Breast epithelium (tissue), 4 donors: Measurements from ENCODE around the gene NPC2. TPM values are rescaled to one million over a fixed set of nuclear protein-coding genes. Genes with fewer than 3 reads are reported as not detected.

ENCODE experiments used
- DNase-seq, 2 donors: peaks; one replicate each; pipeline ENCODE4 v3.0.0-alpha.2; 2019; ENCODE audit warnings: low spot score in 2 of 2
- H3K27ac ChIP-seq, 2 donors: fragments of 200-600 bp; sonication (generic) in 1 of 2; one replicate each; pipeline ENCODE4 v1.5.1; 2016 to 2019; ENCODE audit warnings: mild to moderate bottlenecking in 1 of 2
- H3K27me3 ChIP-seq, 2 donors: fragments of 200-600 bp; sonication (generic) in 1 of 2; one replicate each; pipeline versions ENCODE4 v1.5.1 to v1.6.0; 2017 to 2019; ENCODE audit warnings: control low read depth in 1 of 2, mild to moderate bottlenecking in 1 of 2
- H3K36me3 ChIP-seq: fragments of 200-600 bp; one replicate; pipeline ENCODE4 v1.5.1; 2019
- H3K4me1 ChIP-seq, 2 donors: fragments of 200-600 bp; sonication (generic); one replicate each; pipeline ENCODE4 v1.5.1; 2016 to 2019; ENCODE audit warnings: control low read depth in 1 of 2
- H3K4me3 ChIP-seq, 3 donors: fragments of 200-600 bp; sonication (generic); 1 replicate in 2 of 3; 2 replicates in 1 of 3; pipeline ENCODE4 v1.5.1; 2016 to 2019; ENCODE audit warnings: mild to moderate bottlenecking in 3 of 3, moderate library complexity in 2 of 3
- H3K9me3 ChIP-seq, 2 donors: fragments of 200-600 bp; sonication (generic) in 1 of 2; one replicate each; pipeline ENCODE4 v1.5.1; 2016 to 2019; ENCODE audit warnings: control low read depth in 1 of 2
- CTCF ChIP-seq, 3 donors: fragments of 450-650 bp; IDR thresholded peaks; one replicate each; pipeline ENCODE4 v1.5.1; 2016 to 2017; ENCODE audit warnings: antibody characterized with exemption in 3 of 3, mild to moderate bottlenecking in 3 of 3, moderate library complexity in 3 of 3
- POLR2A ChIP-seq: fragments of 450-650 bp; IDR thresholded peaks from one replicate; pipeline ENCODE4 v1.6.1; 2016; ENCODE audit warnings: antibody characterized with exemption, mild to moderate bottlenecking, moderate library complexity
- POLR2AphosphoS5 ChIP-seq, 3 donors: sonication (generic); formaldehyde crosslinking; IDR thresholded peaks; one replicate each; pipeline ENCODE4 v1.6.1; 2017; ENCODE audit warnings: antibody characterized with exemption in 3 of 3
- intact Hi-C: fragments of 100-400 bp; cut with DNase I; formaldehyde crosslinking; loops from one replicate; pipeline ENCODE4 v1.15.1; 2023; ENCODE audit warnings: low total_unique reads
- total RNA-seq, 3 donors: library from RNA; depleted of rRNA; stranded (reverse); fragments of >200 nt; gene quantifications; one replicate each; pipeline ENCODE4 v1.1.0, GENCODE V29; 2016

Gene NPC2
- total RNA-seq, 3 donors from 2014 or later = 277 to 663 (median 594) TPM

DNA sequence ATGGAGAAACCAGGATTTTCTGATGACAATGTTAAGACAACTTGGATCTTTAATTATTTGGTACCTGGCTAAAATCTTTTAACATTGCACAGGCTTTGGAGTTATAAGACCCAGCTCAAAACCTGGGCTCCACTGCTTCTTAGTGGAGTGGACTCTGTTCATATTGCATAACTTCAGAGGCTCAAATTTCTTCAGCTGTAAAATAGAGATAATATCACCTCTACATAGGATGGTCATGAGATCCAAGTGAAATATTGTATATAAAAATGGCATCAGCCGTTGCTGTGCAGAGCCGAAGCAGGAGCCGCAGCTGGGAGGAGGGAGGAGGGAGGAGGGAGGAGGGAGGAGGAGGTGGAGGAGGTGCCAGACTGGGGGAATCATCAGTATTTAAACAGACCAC lies 10.5 kb downstream of the NPC2 start:
- Histone ChIP-seq H3K36me3 (peaks cover 17% of the 10 kb centered on the region), H3K9me3 (no peaks in the 10 kb centered on the region), H3K4me3 (no peak overlapping the region), H3K27me3 (no peaks in the 10 kb centered on the region), H3K27ac (no peak overlapping the region), H3K4me1 (no peaks in the 10 kb centered on the region)
- DNase-seq = no peak
- intact Hi-C loops = loop anchor here (10.0 kb wide), 1 partner anchor 128 kb away; no protein-coding TSS in a partner anchor
- TF ChIP-seq POLR2AphosphoS5 (IDR thresholded peaks at IDR 0.05) = no peak
- TF ChIP-seq CTCF (IDR thresholded peaks at IDR 0.05) = no peak
- TF ChIP-seq POLR2A = no peak

DNA sequence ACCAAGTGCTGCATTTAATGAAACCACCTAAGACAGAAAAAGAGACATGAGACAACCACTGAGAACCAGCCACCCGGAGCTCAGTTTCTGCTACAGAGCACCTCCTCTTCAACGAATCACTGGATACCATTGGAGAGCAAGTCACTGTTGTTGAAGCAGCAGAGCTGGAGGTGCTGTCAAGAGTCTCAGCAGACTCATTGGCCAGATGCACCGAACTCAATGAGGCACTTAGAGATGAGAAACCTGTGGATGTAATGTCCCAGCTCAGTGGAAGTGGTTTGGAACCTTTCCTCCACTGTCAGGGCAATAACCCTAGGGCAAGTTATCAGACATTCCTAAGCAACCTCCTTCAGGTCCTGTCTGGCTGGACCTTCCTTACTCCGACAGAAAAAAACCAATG lies 13.1 kb downstream of the NPC2 start:
- H3K4me1 ChIP-seq = no peaks in the 10 kb centered on the region
- H3K27ac ChIP-seq = no peak overlapping the region
- no peak for DNase-seq
- no peak overlapping the region for H3K4me3 ChIP-seq
- TF ChIP-seq POLR2A (no peak), CTCF (IDR thresholded peaks at IDR 0.05) (no peak), POLR2AphosphoS5 (IDR thresholded peaks at IDR 0.05) (no peak)
- no peaks in the 10 kb centered on the region for H3K9me3 ChIP-seq
- H3K27me3 ChIP-seq = no peaks in the 10 kb centered on the region
- H3K36me3 ChIP-seq = peaks cover 17% of the 10 kb centered on the region
- intact Hi-C loops = loop anchor here (10.0 kb wide), 1 partner anchor 125 kb away; no protein-coding TSS in a partner anchor

DNA sequence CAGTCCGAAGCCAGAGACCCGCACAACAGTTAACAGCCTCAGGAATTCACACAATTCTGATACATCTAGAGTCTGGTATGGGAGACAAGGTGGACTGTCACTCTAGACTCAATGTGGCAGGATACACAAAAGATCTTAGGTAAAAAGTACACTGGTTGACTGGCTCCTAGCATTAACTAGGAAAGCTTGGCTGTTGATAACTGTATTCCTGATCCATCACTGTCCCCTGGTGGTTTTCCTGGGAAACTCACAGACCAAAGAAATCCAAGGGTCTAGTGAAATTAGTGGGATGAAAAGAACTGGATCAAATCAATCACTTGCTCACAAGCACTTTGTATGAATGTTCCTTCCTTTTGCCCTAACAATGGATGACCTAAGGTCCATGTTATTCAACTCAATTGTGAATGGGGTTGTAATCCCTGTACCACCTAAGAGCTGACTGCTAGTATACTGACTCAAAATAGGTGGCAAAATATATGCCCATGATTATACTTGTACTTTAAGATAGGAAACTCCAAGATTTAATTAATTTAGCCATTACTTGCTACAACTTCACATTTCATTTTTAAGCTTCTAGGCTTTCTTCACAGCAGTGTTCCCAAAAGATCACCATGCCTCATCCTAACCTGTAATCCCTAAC lies 14.0 kb downstream of the NPC2 start:
- DNase-seq = no peak
- H3K4me1 ChIP-seq = no peaks in the 10 kb centered on the region
- H3K27ac ChIP-seq = no peak overlapping the region
- no peak overlapping the region for H3K4me3 ChIP-seq
- no peaks in the 10 kb centered on the region for H3K9me3 ChIP-seq
- intact Hi-C loops = no loop called here
- TF ChIP-seq POLR2A (no peak), POLR2AphosphoS5 (IDR thresholded peaks at IDR 0.05) (no peak), CTCF (IDR thresholded peaks at IDR 0.05) (peak; percentile 21 to 58 (median 58))
- peaks cover 17% of the 10 kb centered on the region for H3K36me3 ChIP-seq
- no peaks in the 10 kb centered on the region for H3K27me3 ChIP-seq

DNA sequence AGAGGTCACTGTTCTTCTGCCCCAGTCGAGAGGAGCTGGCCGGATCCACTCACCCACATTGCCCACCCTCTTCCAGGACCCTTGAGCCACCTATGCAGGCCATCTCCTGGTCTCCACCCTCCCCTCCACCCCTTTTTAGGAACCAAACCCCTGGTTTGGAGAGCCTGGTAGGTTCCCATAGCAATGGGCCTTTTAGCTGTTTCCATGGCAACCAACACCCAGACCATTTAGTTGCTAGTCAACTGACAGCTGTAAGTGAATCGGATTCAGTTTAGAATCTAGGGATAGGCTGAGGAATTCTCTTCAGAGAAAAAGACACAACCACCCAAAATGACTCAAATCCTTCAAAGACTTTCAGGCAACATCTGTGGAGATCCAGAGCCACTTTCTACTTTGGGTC lies 16.5 kb downstream of the NPC2 start:
- Histone ChIP-seq H3K4me3 (no peak overlapping the region), H3K27ac (no peak overlapping the region), H3K27me3 (no peaks in the 10 kb centered on the region), H3K9me3 (no peaks in the 10 kb centered on the region), H3K4me1 (no peaks in the 10 kb centered on the region), H3K36me3 (peaks cover 15% of the 10 kb centered on the region)
- TF ChIP-seq CTCF (IDR thresholded peaks at IDR 0.05) = no peak
- TF ChIP-seq POLR2AphosphoS5 (IDR thresholded peaks at IDR 0.05) = no peak
- TF ChIP-seq POLR2A = no peak
- intact Hi-C loops = no loop called here
- no peak for DNase-seq

GRCh38 chr14:74476107-74476506 lies 17.0 kb downstream of the NPC2 start:
- H3K9me3 ChIP-seq = no peaks in the 10 kb centered on the region
- H3K36me3 ChIP-seq = peaks cover 10% of the 10 kb centered on the region
- H3K4me3 ChIP-seq = no peak overlapping the region
- H3K4me1 ChIP-seq = no peaks in the 10 kb centered on the region
- TF ChIP-seq POLR2AphosphoS5 (IDR thresholded peaks at IDR 0.05) = no peak
- no peak for TF ChIP-seq POLR2A
- no peak for TF ChIP-seq CTCF (IDR thresholded peaks at IDR 0.05)
- no peak for DNase-seq
- intact Hi-C loops = no loop called here
- no peaks in the 10 kb centered on the region for H3K27me3 ChIP-seq
- H3K27ac ChIP-seq = peak overlapping the region in 1 of 2 donors; percentile 28
